Left colon (tissue), 2 donors: Measurements from ENCODE around the gene ASH1L. TPM values are rescaled to one million over a fixed set of nuclear protein-coding genes. Genes with fewer than 3 reads are reported as not detected.

Experiments used
- ATAC-seq: fragments of 200-7000 bp; cut with Tn5 transposase; one replicate; pipeline ENCODE4 v1.9.1; 2020; ENCODE audit warnings: mild to moderate bottlenecking, moderate library complexity
- DNase-seq, 2 donors: peaks; one replicate each; pipeline ENCODE4 v3.0.0-alpha.2; 2020
- intact Hi-C, 2 donors: fragments of 100-400 bp; cut with DNase I in 1 of 2; cut with micrococcal nuclease in 1 of 2; formaldehyde crosslinking; loops; one replicate each; pipeline versions ENCODE4 v1.11.2 to v1.14.0; 2022; cut with DNase I, micrococcal nuclease
- total RNA-seq, 2 donors: library from RNA; stranded (reverse); fragmentation: NEBNext Ultra II Directional; extraction: Animal tissue kit (Norgen Biotek cat#: 25700); gene quantifications; one replicate each; pipeline ENCODE4 v1.2.1, GENCODE V29; 2021
- donor health status: DM: no; HTN: no; CAD: no.
- donor health status: DM: yes; HTN: yes; CAD: no.

Gene ASH1L
- total RNA-seq, 2 donors from 2014 or later = 50.4 to 53.9 TPM

DNA sequence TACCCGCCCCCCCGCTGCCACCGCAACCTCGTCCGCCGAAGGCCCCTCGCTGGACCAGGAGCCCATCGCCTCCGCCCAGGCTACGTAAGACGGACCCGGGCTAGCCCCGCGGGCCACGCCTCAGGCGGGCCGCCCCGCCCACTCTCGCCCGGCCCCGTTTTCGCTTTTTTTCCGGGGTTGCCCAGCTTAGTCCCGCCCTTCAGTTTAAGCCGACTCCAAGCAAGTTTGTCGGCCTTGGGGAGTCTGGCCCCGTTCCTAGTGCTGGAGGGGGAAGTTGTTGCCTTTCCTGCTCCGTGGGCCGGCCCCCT is 238.9 kb downstream of the ASH1L start:
- intact Hi-C loops = loop anchor here (1.0 to 10.0 kb wide), 2 partner anchors 59 to 68 kb away; partner anchors contain the start of genes ENTREP3 (in 1 of the 2) and SCAMP3 (in 1 of the 2)
- ATAC-seq = peak; percentile 62
- DNase-seq = peak; percentile 92

DNA sequence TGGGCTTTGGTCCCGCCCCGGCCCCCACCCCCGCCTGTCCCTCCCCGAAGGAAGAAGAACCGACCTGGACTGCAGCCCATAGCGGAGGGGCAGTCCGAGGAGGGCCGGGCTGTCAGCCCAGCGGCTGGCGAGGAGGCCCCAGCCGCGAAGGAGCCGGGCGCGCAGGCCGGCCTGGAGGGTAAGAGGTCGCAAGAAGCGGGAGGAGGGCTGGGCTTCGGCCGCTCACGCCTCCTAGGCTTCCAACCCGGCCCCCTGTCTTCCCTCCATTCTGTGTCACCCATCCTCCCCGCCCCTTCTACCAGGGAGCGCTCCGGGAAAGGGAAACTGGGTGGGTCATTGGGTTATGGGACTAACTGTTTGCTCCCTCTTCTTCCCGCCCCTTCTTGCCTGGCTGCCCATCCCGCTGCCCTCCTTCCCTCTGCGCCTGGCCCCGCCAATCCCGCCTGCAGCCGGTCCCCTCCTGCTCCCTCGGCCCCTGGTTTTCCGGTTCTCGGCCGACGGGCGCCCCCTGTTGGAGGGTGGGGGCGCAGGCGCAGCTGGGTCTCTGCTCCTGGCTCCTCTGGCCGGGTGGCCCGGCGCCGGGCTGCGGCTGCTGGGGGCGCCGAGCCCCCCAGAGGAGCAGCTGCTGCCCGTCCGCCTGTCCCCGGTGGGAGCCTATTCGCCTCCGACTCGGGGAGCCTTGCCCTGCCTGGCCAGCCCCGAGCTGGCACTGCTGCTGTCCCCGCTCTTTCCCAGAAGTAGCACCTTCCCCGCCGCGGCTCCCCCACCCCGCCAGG is 239.5 kb downstream of the ASH1L start:
- peak; percentile 40 for ATAC-seq
- intact Hi-C loops = loop anchor here (1.0 to 10.0 kb wide), 2 partner anchors 58 to 68 kb away; partner anchors contain the start of genes ENTREP3 (in 1 of the 2) and SCAMP3 (in 1 of the 2)
- DNase-seq = peak; percentile 89 to 95

DNA sequence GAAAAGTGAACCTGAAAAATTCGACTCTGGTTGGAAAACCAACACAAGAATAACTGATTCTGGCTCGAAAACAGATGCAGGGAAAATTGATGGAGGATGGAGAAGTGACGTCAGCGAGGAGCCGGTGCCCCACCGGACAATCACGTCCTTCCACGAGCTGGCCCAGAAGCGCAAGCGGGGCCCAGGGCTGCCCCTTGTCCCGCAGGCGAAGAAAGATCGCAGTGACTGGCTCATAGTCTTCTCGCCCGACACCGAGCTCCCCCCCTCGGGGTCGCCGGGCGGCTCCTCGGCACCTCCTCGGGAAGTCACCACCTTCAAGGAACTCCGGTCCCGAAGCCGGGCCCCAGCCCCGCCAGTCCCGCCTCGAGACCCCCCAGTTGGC is 240.0 kb downstream of the ASH1L start:
- intact Hi-C loops = loop anchor here in 1 of 2 donors (10.0 kb wide), 1 partner anchor 58 kb away; the partner anchor contains the start of gene SCAMP3
- peak; percentile 46 to 56 for DNase-seq
- no peak for ATAC-seq

DNA sequence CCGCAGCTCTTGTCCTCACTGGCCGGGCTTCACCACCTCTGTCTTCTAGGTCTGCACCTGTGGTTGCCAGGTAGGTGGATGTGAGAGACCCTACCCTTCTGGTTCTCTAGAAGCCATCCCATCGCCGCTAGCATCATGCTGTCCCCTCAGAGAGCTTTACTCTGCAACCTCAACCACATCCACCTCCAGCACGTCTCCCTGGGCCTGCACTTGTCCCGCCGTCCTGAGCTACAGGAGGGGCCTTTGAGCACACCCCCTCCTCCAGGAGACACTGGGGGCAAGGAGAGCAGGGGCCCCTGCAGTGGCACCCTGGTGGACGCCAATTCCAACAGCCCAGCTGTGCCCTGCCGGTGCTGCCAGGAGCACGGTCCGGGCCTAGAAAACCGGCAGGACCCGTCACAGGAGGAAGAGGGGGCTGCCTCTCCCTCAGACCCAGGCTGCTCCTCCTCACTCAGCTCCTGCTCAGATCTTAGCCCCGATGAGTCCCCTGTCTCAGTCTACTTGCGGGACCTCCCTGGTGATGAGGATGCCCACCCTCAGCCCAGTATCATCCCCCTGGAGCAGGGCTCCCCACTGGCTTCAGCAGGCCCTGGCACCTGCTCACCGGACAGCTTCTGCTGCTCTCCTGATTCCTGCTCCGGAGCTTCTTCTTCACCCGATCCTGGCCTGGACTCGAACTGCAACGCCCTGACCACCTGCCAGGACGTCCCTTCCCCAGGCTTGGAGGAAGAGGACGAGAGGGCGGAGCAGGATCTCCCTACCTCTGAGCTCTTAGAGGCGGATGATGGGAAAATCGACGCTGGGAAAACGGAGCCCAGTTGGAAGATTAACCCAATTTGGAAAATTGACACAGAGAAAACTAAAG is 240.7 kb downstream of the ASH1L start:
- intact Hi-C loops = loop anchor here in 1 of 2 donors (10.0 kb wide), 1 partner anchor 57 kb away; the partner anchor contains the start of gene SCAMP3
- peak in 1 of 2 donors; percentile 31 for DNase-seq
- no peak for ATAC-seq

DNA sequence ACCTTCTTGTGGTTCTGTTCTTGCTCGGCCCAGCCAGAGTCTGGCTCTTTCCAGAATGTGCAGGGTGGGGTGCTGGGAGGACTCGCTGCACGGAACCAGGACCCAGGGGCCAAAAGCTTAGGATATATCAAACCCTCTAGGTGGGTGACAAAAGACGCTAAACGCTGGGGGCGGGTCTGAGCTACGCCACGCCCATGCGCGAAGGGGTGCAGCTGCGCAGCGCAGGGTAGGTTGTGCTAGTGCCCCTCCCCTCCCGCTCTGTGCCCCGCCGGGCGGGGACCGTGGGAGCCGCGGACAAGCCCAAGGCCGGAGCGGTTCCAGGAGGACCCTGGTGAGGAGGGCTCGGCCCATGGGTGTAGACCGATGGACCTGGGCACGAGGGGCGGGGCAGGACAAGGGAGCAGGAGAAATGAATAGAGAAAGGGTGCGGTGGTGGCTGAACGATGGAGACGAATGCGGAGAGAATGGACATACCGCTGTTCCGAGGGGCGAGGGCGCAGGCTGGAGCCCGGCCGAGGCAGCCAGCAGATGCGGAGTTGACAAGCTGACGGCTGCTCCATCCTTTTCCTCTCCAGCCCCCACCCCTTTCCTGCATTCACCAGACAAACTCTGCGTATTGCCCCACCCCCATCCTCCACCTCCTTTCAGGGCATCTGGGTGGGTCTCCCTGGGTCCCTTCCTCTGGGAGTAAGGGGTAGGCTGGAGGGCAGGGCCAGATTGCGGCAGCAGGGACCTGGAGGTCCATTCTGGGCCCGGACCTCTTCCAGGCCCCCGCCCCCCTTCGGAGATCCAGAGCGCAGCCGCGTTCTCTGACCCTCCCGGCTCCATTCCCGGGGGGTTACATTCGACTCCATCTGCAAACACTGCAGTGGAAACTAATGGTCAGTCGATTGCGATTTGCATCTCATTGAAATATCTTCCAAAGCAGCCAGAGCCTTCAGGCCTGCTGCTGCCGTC is 241.7 kb downstream of the ASH1L start, which contains the start of gene RUSC1:
TSS of gene RUSC1 (plus strand) at position 234 of the 957 bp plus-strand sequence. CDS start 880 bp downstream, outside the sequence.
- intact Hi-C loops = loop anchor here in 1 of 2 donors (10.0 kb wide), 1 partner anchor 56 kb away; the partner anchor contains the start of gene SCAMP3
- DNase-seq = peak; percentile 88 to 91

DNA sequence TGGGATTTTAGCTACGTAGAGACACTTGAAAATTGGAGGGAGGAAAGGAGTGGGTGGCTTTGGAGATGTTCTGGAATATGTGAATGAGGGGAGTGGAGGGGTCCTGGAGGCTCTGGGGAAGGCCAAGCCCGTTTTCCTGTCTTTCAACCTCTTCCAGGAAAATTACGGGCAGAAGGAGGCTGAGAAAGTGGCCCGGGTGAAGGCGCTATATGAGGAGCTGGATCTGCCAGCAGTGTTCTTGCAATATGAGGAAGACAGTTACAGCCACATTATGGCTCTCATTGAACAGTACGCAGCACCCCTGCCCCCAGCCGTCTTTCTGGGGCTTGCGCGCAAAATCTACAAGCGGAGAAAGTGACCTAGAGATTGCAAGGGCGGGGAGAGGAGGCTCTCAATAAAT is 242.4 kb downstream of the ASH1L start:
- ATAC-seq (no peak), DNase-seq (no peak)
- intact Hi-C loops = loop anchor here in 1 of 2 donors (10.0 kb wide), 1 partner anchor 55 kb away; the partner anchor contains the start of gene SCAMP3

More for the DNA sequence above, 241.7 kb downstream of the ASH1L start, which contains the start of gene RUSC1:
- peak; percentile 37 for ATAC-seq

DNA sequence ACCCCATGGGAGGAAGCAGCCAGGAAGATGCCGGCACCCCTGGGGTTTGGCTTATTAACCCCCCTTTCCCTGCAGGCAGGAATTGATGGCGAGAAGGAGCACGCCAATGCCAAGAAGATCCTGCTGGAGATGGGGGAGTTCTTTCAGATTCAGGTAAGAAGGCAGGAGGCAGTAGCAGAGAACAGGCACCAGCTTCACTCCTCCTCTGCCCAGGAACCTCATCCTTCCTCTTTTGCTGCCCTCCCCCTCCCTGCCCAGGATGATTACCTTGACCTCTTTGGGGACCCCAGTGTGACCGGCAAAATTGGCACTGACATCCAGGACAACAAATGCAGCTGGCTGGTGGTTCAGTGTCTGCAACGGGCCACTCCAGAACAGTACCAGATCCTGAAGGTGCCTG is 243.1 kb downstream of the ASH1L start:
- ATAC-seq = no peak
- intact Hi-C loops = no loop called here
- DNase-seq = no peak

DNA sequence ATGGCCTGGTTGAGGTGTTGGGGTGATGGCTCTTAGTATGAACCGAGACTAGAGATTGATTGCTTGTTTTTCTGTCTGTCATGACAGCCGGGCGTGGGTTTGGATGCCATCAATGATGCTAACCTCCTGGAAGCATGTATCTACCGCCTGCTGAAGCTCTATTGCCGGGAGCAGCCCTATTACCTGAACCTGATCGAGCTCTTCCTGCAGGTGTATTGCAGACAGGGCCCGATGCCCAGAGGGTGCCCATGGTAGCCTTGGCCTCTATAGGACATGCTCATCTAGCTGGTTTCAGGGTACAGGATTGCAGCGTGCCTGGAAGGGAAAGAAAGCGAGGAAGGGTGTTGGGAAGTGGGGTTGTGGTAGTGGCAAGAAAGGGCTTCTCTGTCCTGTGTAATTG is 244.5 kb downstream of the ASH1L start:
- DNase-seq = no peak
- intact Hi-C loops = no loop called here
- ATAC-seq = no peak

DNA sequence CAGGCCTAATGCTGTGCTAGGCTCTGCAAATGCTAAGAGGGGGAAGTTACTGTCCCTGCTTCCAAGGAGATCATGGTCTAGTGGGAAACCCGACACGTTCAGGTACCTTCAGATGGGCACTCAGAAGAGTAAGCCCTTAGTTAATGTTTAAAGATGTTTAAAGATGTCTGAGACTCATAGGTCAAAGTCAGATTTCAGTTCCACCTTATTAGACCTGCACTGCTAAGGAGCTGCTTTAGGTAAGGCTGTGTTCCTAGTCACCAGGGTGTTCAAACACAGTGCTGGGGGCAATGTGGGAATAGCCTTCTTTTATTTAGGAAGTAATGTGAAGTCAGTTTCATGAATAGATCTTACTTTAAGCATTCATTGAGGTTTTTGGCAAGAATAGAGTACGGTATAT is 245.7 kb downstream of the ASH1L start:
- intact Hi-C loops = no loop called here
- DNase-seq (no peak), ATAC-seq (peak; percentile 60)

DNA sequence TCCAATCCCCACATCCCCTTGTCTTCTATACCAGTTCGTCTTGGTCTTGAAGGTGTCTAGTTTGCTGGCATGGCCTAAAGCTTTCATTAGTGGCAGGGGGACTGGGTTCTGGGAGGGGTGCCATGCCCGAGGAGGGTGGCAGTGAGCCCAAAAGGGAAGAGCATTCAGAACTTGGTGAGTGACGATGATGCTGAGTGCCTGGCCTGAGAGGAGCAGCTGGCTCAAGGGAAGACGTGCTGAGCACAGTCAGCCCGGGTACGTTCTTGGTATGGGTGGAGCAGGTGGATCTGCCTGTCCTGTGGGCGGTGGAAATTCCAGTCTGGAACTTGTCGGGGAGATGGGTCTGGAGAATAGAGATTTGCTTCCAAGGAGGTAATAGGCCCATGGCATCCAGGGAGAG is 249.3 kb downstream of the ASH1L start:
- DNase-seq = no peak
- ATAC-seq = no peak
- intact Hi-C loops = no loop called here

DNA sequence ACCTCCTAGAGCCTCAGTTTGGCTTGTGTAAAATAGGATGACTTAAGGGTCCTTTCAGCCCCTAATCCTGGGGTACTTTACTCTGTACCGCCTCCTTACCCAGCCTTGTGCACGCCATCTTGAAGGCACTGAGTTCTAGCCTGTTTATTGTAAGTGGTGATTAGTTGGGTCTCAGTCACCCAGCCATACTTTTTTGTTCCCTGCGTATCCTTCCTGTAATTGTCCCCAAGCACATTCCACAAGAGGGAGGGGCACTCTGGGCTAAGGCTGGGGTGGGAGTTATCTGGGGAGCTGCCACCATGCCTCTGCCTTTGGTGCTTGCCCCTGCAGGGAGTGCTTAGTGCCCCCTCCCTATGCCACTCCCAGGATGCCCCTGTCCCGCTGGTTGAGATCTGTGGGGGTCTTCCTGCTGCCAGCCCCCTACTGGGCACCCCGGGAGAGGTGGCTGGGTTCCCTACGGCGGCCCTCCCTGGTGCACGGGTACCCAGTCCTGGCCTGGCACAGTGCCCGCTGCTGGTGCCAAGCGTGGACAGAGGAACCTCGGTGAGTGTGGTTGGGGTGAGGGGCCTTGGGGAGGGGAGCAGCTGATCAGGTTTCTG is 253.1 kb downstream of the ASH1L start:
- intact Hi-C loops = no loop called here
- peak; percentile 29 for ATAC-seq
- peak; percentile 46 to 69 for DNase-seq

DNA sequence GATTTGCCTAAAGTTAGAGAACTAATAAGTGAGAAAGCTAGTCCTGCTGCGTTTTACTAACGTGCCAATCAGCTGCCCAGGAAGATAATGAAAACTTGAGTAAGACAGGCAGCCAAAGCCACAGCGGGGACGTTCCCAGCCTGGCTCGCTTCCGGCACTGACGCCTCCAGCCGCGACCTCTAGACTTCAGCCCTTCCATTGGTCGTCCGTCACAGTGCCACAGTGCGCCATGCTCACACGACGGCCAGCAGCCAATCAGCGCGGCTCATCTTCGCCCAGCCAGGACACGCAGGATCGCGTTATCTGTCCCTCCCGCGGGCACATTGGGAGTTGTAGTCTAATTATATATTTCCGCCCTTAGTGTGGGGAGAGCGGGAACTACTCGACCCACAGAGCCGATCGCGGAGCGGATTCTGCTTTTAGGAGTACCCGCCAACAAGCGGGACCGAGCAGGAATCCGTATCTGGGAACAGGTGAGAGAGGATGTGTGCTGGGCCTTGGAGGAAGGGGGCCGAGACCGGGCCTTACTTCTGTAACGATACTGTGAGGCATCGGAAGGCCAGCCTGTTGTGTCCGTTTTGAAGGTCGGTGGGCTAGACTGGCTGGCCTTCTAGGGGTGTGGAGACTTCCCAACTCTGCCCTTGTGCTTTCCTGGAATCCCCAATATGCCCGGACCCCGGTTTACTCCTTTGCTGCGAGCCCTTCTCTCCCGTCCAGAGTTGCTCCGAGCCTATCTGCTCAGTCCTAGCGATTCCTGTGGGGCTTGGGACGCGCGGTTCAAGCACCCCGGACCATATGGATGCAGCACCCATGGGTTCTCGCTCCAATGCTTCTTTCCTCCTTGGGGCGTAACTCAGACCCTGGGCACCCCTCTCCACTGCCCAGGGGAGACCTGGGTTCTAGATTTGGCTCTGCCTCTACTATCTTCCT is 253.8 kb downstream of the ASH1L start, which contains the start of gene FDPS:
TSS of gene FDPS (plus strand) at position 374 of the 930 bp plus-strand sequence. CDS start 924 bp downstream, outside the sequence.
- intact Hi-C loops = no loop called here
- ATAC-seq = peak; percentile 94
- peak; percentile 97 to 99 for DNase-seq

DNA sequence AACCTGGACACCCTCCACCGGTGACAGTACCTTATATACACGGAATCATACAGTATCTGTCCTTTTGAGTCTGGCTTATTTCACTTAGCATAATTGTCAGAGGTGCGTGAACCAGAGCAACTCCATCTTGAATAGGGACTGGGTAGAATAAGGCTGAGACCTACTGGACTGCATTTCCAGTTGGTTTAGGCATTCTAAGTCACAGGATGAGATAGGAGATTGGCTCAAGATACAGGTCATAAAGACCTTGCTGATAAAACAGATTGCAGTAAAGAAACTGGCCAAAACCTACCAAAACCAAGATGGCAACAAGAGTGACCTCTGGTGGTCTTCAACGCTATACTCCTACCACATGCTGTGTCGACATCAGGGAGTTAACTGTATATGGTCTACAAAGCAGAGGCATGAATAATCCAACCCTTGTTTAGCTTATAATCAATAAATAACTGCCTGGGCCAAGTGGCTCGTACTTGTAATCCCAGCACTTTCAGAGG is 255.3 kb downstream of the ASH1L start:
- intact Hi-C loops = no loop called here
- ATAC-seq (no peak), DNase-seq (no peak)

DNA sequence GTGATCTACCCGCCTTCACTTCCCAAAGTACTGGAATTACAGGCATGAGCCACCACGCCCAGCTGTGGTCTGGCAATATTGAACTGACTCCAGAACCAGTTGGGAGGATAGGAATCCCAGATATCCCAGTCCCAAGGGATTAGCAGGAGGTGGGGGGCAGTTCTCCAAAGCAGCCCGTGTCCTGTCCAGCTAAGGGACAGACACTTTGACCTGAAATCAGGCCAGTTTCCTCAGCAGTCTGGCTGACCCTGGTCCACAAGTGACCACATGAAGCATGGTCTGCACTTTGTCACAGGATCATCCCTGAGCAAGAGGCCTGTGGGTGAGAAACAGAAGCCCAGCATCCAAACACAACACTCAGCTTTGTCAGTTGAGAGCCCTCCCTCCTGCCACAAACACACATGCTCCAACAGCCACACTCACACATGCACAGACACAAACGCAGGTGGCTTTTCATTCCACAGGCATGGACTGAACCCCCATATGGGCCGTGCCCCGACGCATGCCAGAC is 256.7 kb downstream of the ASH1L start:
- no peak for ATAC-seq
- intact Hi-C loops = no loop called here

DNA sequence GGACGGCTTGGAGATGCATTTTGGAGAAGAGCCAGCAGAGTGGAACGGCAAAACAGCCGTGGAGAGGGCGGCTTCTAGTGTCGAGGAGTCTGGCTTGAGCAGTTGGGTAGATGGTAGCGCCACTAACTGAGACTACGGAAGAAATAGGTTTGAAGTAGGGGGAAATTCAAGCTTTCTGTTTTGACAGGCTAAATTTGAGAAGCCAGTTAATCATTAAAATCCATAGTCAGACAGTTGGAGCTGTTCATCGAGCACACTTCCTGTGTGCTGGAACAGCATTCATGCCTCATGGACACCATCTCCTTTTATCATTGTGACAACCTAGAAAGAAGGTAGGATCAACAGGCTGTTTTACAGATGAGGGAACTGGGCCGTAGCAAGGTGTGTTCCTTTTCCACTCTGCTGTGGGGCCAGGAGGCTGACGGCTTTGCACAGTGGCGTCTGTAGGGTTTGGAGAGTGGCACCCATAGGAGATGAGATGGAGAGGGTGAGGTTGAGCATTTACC is 258.0 kb downstream of the ASH1L start:
- no peak for ATAC-seq
- DNase-seq = no peak
- intact Hi-C loops = no loop called here

More for the DNA sequence above, 256.7 kb downstream of the ASH1L start:
- no peak for DNase-seq

DNA sequence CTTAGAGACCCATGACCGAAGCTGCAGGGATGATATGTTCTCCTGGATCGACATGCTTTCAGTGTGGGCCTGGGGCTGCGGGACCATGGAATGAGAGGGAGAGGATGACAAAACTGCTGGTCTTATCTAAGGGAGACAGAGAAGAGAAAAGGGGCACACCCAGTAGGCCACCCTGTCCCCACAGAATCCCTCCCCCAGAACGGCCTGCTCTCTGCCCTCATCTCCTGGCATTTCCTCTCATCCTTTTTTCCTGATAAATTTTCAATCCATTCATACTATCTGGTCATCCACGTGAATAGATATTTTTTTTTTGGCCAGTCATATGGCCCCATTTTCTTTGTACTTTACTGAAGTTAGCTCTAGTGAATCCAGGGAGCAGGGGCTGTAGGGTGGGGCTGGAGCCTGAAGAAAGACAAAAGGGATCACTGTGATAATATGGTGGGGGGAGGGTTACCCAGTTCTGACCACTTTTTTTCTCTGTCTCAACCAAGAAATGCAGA is 261.2 kb downstream of the ASH1L start, which contains the start of gene PKLR:
TSS of gene PKLR (minus strand) at position 97 of the 500 bp plus-strand sequence. CDS start at position 54, 43 bp downstream.
- DNase-seq = no peak
- intact Hi-C loops = no loop called here
- no peak for ATAC-seq
